A673 (cell line): ENCODE data around the gene MMADHC. TPM values are rescaled to one million over a fixed set of nuclear protein-coding genes. Genes with fewer than 3 reads are reported as not detected.

Experiments used
- BruUV-seq: library from RNA; stranded (reverse); fragments of 400-500 nt; replicated peaks from 2 replicates; lab custom pipeline; 2021; lab: Mats Ljungman, UMichigan
- CTCF ChIA-PET: fragments of 300-600 bp; sonication (Branson Sonifier 250); formaldehyde crosslinking; loops from one replicate; lab custom pipeline; 2022; ENCODE audit warnings: antibody characterized with exemption; lab: Charles Lee
- POLR2A ChIA-PET: fragments of 300-600 bp; sonication (Branson Sonifier 250); formaldehyde crosslinking; loops from one replicate; lab custom pipeline; 2022; ENCODE audit warnings: antibody characterized with exemption; ENCODE audit not compliant: low non-redundant PET; lab: Charles Lee
- DNase-seq: peaks from one replicate; pipeline ENCODE4 v3.0.0-alpha.2; 2015; ENCODE audit warnings: low spot score
- H3K27ac ChIP-seq: fragments of 200-600 bp; sonication (generic); 2 replicates; pipeline ENCODE4 v1.5.1; 2016; ENCODE audit warnings: mixed run types, low read depth, mild to moderate bottlenecking, mixed read lengths, antibody characterized with exemption, low read length; ENCODE audit not compliant: poor library complexity, severe bottlenecking
- H3K27me3 ChIP-seq: fragments of 200-600 bp; sonication (generic); replicated peaks from 2 replicates; pipeline ENCODE4 v1.6.1; 2017; ENCODE audit warnings: mixed run types, low read depth, mild to moderate bottlenecking, mixed read lengths, antibody characterized with exemption, low read length; ENCODE audit not compliant: insufficient read depth, poor library complexity
- H3K36me3 ChIP-seq: fragments of 200-600 bp; sonication (generic); 2 replicates; pipeline ENCODE4 v1.6.1; 2016; ENCODE audit warnings: mixed run types, mild to moderate bottlenecking, mixed read lengths, antibody characterized with exemption, low read length; ENCODE audit not compliant: insufficient read depth, poor library complexity, severe bottlenecking
- H3K4me1 ChIP-seq: fragments of 200-600 bp; sonication (generic); 2 replicates; pipeline ENCODE4 v1.6.1; 2017; ENCODE audit warnings: mixed run types, mild to moderate bottlenecking, mixed read lengths, antibody characterized with exemption, low read length; ENCODE audit not compliant: insufficient read depth, poor library complexity, severe bottlenecking
- H3K4me3 ChIP-seq: fragments of 200-600 bp; sonication (generic); 2 replicates; pipeline ENCODE4 v1.5.1; 2016; ENCODE audit warnings: low read depth, mixed run types, mild to moderate bottlenecking, mixed read lengths, low read length; ENCODE audit not compliant: poor library complexity, severe bottlenecking
- H3K9me3 ChIP-seq: fragments of 200-600 bp; sonication (generic); 2 replicates; pipeline ENCODE4 v1.6.1; 2016; ENCODE audit warnings: mixed run types, low read depth, mild to moderate bottlenecking, mixed read lengths, antibody characterized with exemption, low read length; ENCODE audit not compliant: poor library complexity, severe bottlenecking
- EZH2 ChIP-seq: fragments of 200-600 bp; sonication (generic); IDR thresholded peaks from 2 replicates; pipeline ENCODE4 v1.6.1; 2017; ENCODE audit warnings: borderline replicate concordance, low read depth, mild to moderate bottlenecking, mixed read lengths, antibody characterized with exemption, low read length; ENCODE audit not compliant: poor library complexity, severe bottlenecking
- intact Hi-C: fragments of 100-400 bp; cut with micrococcal nuclease; formaldehyde crosslinking; loops from one replicate; pipeline ENCODE4 v1.10.0; 2022; ENCODE audit not compliant: unreplicated experiment
- total RNA-seq: library from RNA; stranded (reverse); gene quantifications from 2 replicates; pipeline ENCODE4 v1.2.3, GENCODE V29; 2021
- TF ChIP-seq, protein P1 (sequence below): fragments of 300-800, 200-600 bp; sonication (generic); conservative IDR thresholded peaks from 2 replicates; pipeline ENCODE4 v1.5.1; 2017; ENCODE audit warnings: low read depth, mild to moderate bottlenecking, antibody characterized with exemption, low read length, moderate library complexity, mixed read lengths

Gene MMADHC
- total RNA-seq, 1 experiment from 2014 or later = 124 TPM

DNA sequence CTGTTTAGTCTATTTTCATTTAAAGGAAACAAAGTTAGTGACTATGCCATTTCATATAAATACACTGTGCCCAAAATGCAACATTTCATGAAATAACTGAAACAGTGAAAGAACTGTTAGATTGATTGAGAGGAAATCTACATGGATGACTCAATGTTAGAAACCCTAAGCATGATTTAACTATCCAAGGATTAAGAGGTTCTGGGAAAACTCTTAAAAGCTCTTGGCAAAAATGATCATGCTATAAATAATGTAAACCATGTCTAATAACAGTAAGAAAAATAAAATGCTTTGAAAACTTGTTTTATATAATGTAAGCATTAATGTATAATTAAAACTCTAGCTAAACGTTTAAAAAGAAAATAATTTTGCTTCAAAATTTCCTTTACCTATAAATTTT is 23.5 kb downstream of the MMADHC start:
- ChIA-PET POLR2A (no interaction called here), CTCF (no interaction called here)
- Histone ChIP-seq H3K4me1 (no peaks in the 10 kb centered on the region), H3K4me3 (no peak overlapping the region), H3K27me3 (no peaks in the 10 kb centered on the region), H3K36me3 (peaks cover 18% of the 10 kb centered on the region), H3K27ac (no peak overlapping the region), H3K9me3 (no peaks in the 10 kb centered on the region)
- no peak for DNase-seq
- intact Hi-C loops = loop anchor here (5.0 to 10.0 kb wide), 2 partner anchors 237 to 629 kb away; no protein-coding TSS in a partner anchor
- TF ChIP-seq, protein P1, sequence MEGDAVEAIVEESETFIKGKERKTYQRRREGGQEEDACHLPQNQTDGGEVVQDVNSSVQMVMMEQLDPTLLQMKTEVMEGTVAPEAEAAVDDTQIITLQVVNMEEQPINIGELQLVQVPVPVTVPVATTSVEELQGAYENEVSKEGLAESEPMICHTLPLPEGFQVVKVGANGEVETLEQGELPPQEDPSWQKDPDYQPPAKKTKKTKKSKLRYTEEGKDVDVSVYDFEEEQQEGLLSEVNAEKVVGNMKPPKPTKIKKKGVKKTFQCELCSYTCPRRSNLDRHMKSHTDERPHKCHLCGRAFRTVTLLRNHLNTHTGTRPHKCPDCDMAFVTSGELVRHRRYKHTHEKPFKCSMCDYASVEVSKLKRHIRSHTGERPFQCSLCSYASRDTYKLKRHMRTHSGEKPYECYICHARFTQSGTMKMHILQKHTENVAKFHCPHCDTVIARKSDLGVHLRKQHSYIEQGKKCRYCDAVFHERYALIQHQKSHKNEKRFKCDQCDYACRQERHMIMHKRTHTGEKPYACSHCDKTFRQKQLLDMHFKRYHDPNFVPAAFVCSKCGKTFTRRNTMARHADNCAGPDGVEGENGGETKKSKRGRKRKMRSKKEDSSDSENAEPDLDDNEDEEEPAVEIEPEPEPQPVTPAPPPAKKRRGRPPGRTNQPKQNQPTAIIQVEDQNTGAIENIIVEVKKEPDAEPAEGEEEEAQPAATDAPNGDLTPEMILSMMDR = no peak
- no peak for TF ChIP-seq EZH2
- no TSS peak for BruUV-seq

DNA sequence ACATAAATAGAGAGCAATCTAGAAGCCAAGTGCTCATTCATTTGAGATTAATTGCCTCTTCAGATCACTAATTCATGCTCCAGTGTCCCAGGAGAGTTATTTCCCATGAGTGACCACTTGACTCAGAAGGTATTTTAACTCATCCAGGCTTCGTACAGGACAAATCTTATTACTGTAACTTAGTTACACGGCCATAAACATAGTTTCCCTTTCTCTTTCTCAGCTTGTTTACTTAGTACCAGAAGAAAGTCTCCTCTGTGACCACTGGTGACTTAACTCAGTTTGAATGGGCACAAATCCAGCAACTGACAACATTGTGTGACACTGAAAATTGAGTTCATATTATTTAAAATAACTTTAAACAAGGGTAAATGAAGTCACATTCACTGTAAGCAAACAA is 25.3 kb downstream of the MMADHC start:
- no peaks in the 10 kb centered on the region for H3K27me3 ChIP-seq
- DNase-seq = peak; percentile 12
- intact Hi-C loops = loop anchor here (5.0 to 10.0 kb wide), 2 partner anchors 235 to 628 kb away; no protein-coding TSS in a partner anchor
- ChIA-PET CTCF (no interaction called here), POLR2A (no interaction called here)
- TF ChIP-seq, protein P1 = no peak
- TF ChIP-seq EZH2 = no peak
- BruUV-seq = no TSS peak
- H3K36me3 ChIP-seq = peaks cover 1% of the 10 kb centered on the region
- H3K27ac ChIP-seq = no peak overlapping the region
- H3K4me1 ChIP-seq = no peaks in the 10 kb centered on the region
- no peaks in the 10 kb centered on the region for H3K9me3 ChIP-seq
- H3K4me3 ChIP-seq = no peak overlapping the region

DNA sequence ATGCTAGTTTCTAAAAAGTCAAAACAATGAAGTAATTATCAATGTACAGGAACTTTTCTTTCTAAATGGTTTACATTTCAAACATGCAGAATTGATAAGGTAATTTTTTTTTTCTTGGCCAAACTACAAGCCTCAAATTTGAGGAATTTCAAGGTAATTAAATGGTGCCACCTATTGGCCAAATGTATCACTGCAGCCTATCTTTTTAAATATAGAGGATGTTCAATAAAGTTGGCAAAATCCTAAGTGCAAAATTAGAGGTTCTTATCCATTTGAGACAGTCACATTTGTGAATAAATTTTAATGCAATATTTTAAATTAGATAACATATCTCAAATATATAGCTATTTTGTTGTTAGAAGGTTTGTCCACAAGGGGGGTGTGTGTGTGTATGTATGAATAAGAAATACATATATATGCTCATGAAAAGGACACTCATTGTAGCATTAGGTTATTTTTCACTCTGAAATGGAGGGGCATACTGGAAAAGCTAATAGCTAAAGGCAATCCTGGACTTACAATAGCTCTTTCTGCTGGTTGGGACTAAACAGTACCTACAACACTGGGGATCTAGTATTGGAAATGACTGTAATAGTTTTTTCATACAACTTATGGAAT is 26.2 kb downstream of the MMADHC start:
- BruUV-seq = no TSS peak

More for the DNA sequence above, 26.2 kb downstream of the MMADHC start:
- intact Hi-C loops = loop anchor here (1.0 to 10.0 kb wide), 4 partner anchors 127 to 627 kb away; no protein-coding TSS in a partner anchor
- ChIA-PET CTCF (interaction anchor here (0.6 to 1.4 kb wide), 4 partner anchors 121 to 544 kb away, joined by 3 to 9 read pairs (median 4); no protein-coding TSS in a partner anchor), POLR2A (no interaction called here)
- Histone ChIP-seq H3K27me3 (no peaks in the 10 kb centered on the region), H3K36me3 (no peaks in the 10 kb centered on the region), H3K4me3 (no peak overlapping the region), H3K27ac (no peak overlapping the region), H3K9me3 (no peaks in the 10 kb centered on the region), H3K4me1 (no peaks in the 10 kb centered on the region)
- TF ChIP-seq EZH2 = no peak
- TF ChIP-seq, protein P1 = peak; percentile 93
- peak; percentile 57 for DNase-seq
